Frontal cortex (tissue), 4 donors: ENCODE data around the gene SLX4IP. TPM values are rescaled to one million over a fixed set of nuclear protein-coding genes. Genes with fewer than 3 reads are reported as not detected.

ENCODE experiments used
- DNase-seq, 2 donors: peaks; one replicate each; pipeline ENCODE4 v3.0.0; 2012; ENCODE audit warnings: low spot score in 2 of 2
- FAIRE-seq: peaks from 2 replicates; lab custom pipeline; 2012; peaks lifted over from hg19 to GRCh38; lab: Jason Lieb, UNC
- total RNA-seq: library from RNA; depleted of rRNA; stranded (reverse); fragments of >200 nt; gene quantifications from one replicate; pipeline ENCODE4 v1.2.3, GENCODE V29; 2014
- donor health status: control.
- donor health status: control.
- donor health status: control.

SLX4IP gene
- total RNA-seq, 1 donor from 2014 or later, result 8.2 TPM

DNA sequence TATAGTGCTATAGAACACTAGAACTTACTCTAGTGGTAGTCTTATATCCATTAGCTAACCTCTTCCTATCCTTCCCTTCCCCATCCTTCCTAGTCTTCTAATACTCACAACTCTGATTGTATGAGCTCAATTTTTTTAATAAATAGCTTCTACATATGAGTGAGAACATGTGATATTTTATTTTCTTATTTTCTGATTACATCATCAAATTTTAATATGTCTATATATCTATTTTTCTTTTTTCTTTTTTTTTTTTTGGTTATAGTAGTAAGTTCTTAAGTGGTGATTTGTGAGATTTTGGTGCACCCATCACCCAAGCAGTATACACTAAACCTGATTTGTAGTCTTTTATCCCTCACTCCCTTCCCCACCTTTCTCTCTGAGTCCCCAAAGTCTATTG lies 126.2 kb downstream of the SLX4IP start:
- FAIRE-seq, result no peak
- DNase-seq, result no peak

DNA sequence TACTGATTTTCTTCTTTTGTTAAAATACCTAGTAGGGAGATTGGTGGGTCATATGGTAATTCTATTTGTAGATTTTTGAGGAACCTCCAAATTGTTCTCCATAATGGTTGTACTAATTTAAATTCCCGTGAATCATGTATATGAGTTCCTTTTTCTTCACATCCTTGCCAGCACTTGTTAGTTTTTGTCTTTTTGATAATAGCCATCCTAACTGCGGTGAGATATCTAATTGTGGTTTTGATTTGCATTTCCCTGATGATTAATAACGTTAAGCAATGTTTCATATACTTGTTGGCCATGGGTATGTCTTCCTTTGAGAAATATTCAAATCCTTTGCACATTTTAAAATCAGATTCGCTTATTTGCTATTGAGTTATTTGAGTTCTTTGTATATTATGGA lies 127.8 kb downstream of the SLX4IP start:
- DNase-seq, result no peak

DNA sequence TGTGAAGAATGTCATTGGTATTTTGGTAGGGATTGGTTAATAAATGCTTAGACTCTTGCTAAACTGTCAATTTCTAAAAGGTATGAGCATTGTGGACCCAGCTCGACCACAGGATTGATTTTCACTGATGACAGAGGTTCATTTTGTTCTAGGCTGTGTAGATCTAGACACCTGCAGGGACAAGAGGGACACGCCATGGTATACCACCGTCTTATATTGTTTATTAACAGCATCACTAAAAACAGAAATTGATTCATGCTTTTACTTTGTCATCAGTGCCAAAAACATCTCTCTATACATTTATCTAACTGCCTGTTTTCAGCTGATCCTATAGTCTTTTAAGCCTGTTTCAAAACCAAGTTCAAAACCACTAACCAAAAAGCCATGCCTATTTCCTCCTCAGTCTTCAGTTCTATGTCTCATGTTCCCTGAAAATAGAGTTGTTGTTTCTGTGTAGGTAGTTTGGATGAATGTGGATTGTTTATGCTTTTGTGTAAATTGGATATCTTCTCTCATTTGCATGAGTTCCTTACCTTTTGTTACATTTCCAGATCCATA lies 128.9 kb downstream of the SLX4IP start:
- FAIRE-seq (no peak), DNase-seq (no peak)

More for the DNA sequence above, 127.8 kb downstream of the SLX4IP start:
- FAIRE-seq, result no peak

DNA sequence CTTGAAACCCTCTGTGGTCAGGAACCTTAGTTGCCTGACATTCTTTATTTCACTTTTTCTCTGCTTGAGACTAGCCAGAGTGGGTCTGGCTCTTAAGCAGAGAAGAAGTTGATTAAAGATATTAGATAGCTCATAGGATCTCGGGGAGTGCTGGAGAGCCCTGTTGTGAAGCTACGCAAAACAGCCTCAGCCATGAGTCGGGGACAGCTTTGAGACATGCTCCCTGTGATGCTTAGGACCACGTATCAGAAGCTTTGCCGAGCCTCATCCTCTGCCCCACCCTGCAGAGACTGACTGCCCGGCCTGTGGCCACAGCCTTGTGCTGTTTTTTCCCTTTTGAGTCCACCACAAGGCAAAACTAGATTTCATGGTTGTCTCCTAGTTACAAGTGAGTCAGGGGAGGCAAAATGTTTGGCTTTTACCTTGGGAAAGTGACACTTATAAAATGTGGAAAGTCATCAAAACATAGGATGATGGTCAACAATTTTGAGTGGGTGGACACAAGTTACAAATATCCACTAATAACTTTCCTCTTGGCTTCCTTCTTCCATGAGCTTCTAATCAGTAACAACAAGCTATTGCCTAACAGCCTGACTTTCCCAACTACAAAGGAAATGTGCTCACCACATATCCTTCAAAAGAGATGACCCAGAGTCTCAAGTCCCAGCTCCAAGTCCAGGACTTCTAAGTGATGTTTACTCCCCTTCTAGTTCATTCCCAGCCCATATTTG lies 130.3 kb downstream of the SLX4IP start:
- DNase-seq (no peak), FAIRE-seq (no peak)

- DNase-seq (no peak), FAIRE-seq (no peak)
Observed at GRCh38 chr20:10565922-10566897, 131.1 kb downstream of the SLX4IP start.

GRCh38 chr20:10568032-10568431 lies 132.9 kb downstream of the SLX4IP start:
- DNase-seq, result no peak
- no peak for FAIRE-seq

DNA sequence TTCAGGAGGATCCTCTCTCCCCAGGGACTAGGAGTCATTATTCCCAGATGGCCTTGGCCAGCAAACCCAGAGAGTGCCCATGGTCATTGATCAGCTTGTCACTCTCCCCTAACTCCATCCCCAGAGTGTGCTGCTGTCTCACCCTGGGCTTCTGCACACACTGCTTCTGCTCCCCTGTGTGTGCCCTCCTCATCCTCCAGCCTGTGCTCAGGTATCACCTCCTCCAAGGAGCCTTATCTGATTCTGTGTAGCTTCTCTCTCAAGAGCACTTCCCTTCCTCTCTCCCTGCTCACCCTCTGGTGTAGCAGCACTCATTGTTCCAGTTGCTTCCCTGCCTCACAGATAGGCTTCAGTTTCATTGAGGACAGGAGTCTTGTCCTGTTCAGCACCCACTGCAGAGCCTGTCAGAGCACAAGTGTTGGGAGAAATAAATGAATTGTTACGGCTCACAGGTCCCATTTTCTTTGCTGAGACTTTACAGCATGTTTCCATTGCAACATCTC lies 136.3 kb downstream of the SLX4IP start:
- no peak for FAIRE-seq

GRCh38 chr20:10572853-10573252 lies 137.7 kb downstream of the SLX4IP start:
- DNase-seq (no peak), FAIRE-seq (no peak)

More for the DNA sequence above, 136.3 kb downstream of the SLX4IP start:
- no peak for DNase-seq

DNA sequence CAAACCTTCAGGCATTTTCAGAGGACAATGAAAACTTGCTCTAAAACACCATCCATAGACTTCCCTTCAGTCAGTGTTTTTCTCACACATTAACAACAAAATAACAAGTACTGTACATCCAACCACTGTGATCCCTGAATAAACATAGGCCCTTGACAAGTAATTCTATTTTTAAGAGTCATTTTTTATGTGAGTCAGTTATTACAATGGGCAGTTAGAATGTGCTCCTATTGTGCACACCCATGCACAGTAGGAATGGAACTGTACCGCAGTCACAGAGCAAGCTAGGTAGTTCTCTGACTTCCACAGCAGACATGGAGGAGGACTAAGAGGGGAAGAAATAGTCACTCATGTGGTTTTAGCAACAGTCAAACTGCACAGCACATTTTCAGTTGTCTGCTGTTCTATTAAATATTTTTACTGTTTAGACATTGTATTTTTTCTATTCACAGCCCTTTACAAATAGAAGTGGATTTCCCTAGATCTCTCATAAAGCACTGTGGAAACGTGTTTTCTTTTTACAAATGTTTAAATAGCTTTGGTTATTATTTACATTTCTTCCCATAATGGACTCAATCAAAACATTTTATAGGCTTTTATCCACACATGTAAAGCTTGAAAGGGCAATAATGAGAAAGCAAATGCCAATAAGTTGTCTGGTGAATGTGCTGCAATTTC lies 138.3 kb downstream of the SLX4IP start:
- no peak for FAIRE-seq
- DNase-seq, result no peak

DNA sequence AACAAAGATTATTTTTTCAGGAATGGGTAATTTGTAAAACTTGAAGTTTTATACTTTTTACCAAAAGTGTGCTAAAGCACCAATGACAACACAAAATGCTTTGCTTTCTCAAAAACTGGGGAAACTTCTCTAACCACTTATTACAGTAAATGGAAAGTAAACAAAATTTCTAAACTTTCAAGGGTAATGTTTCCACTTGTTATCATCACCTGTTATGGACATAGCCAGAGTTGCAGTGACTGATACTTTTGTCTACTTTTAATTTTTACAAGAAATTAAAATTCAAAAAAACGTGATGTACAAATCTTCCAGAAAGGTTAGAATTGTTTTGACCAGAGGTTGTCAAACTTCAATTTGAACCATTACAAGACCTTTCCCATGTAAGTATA lies 138.8 kb downstream of the SLX4IP start:
- DNase-seq (no peak), FAIRE-seq (no peak)

DNA sequence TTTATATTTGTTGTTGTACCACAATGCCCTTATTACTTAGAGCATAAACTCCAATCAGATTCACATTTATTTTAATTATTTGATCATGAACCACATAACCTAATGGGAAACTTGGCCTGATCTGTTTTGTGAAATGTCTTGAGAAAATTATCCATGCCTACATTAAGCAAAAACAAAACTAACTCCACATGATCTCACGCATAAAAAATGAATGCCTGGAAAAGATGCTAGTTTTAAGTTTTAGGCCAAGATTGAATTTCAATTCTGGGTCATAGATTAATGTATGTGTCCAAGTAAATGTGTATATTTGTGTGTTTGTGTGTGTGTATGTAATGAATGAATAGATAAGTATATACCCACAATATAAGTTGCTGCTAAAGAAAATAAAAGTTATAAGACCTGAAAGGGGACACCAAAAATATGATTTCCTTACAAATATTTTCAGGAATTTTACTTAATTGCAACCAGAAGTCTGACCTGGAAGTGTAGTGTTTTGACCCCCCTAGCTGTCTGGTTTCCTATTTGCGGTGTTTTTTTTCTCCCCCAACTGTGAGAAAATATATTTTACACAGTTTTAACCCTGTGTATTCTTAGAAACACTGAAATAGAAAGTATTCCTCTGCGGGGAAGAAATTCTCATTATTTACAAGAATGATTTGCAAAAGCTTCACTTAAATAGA lies 141.4 kb downstream of the SLX4IP start:
- FAIRE-seq, result no peak

GRCh38 chr20:10577648-10578047 lies 142.5 kb downstream of the SLX4IP start:
- FAIRE-seq (no peak), DNase-seq (no peak)

More for the DNA sequence above, 141.4 kb downstream of the SLX4IP start:
- no peak for DNase-seq

- no peak for DNase-seq
- no peak for FAIRE-seq
Observed at GRCh38 chr20:10578607-10579006, 143.5 kb downstream of the SLX4IP start.

DNA sequence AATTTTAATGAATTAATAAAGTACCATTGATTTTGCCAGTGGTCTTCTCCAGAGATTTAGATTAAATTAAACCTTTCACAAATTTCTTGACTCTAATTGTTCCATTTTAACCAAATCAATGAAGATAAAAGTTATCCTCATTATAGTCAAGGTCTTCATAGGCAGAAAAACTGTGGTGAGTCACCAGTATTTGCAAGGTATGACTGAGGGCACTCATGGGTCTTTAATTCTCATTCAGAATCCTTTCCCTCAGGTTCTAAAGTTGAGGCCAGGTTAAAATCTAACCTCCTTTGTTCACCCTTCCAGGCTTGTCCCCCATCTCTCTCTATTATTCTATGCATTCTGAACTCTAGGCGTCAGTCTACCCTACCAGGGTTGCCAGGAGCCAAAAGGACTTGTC lies 144.8 kb downstream of the SLX4IP start:
- DNase-seq (no peak), FAIRE-seq (no peak)

DNA sequence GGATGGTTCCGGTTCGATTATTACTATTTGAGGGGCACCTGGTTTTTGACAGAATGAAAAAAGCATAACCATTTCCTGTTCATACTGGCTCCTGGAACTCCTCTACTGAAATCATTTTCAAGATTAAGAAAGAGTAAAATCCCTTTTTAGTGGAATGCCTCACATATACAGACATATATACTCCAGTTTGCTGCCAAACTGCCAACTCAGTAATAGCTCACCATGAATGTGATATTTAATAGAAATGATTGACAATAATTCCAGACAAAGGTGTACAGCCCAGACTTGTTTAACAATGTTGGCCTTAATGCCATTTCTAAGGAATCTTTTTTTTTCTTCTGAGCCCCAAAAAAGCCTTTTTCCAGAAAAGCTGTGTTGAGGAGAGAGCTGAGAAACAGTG lies 145.6 kb downstream of the SLX4IP start:
- FAIRE-seq (no peak), DNase-seq (no peak)

DNA sequence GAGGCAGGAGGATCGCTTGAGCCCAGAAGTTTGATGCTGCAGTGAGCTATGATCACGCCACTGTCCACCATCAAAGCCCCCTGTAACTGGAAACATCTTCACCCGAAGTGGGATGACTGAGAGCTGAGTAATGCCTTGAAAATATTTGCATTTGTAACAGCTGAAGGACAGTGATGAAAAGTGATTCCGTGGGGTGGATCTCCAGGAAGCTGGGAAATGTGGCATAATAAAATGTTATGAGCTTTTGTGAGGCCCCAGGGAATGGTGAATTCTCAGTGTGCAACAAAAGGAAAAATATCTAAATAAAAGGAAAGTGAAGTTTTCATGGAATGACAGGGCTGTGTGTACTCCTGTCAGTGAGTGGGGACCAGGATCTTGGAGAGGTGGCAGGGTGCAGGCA lies 146.7 kb downstream of the SLX4IP start:
- FAIRE-seq, result no peak
- no peak for DNase-seq

DNA sequence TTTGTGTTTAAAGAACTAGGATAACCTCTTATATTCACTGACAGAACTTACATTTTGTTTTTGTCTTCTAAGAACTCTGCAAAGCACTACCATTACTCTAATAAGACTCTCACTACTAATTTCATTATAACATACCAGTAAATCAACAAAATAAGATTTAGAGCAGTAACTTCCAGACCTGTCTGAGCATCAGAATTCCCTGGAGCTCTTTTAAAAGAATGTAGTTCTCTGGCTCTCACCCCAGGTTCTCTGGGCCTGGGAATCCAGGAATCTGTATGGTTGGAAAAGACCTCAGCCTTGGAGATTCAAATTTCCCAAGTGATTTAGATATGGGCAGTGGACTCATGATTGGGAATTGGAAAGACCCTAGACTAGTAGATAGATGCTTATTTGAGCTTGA lies 149.3 kb downstream of the SLX4IP start:
- FAIRE-seq (no peak), DNase-seq (no peak)

GRCh38 chr20:10585308-10585707 lies 150.2 kb downstream of the SLX4IP start:
- FAIRE-seq, result no peak
- no peak for DNase-seq

- FAIRE-seq (no peak), DNase-seq (no peak)
Observed at GRCh38 chr20:10586296-10586695, 151.2 kb downstream of the SLX4IP start.
